GM10847 (cell line): Measurements from ENCODE around the gene WDR20.

Experiments
- POLR2A ChIP-seq: IDR thresholded peaks from 2 replicates; pipeline ENCODE4 v1.6.1; 2011; ENCODE audit not compliant: insufficient read length; ENCODE audit errors: extremely low read depth

The WDR20 gene

DNA sequence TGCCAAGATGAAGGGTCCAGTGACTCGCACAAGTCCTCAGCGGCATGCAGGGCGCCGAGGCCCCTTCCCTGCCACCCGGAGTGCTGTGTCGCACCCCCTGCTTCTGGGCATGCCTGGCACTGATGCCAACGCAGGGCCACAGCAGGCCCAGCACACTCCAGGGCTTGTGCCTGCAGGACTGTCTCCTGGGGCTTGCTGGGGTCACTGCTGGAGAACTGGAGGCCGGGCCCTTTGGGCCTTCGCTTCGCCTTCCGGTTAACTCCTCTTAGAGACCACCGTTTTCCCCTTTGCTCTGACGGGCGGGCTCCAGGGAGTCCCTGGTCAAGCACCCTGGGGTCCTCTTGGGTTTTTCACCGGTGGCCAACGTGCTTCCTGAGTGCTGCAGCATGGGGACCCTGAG, 79.6 kb downstream of the WDR20 start:
- no peak for TF ChIP-seq POLR2A

DNA sequence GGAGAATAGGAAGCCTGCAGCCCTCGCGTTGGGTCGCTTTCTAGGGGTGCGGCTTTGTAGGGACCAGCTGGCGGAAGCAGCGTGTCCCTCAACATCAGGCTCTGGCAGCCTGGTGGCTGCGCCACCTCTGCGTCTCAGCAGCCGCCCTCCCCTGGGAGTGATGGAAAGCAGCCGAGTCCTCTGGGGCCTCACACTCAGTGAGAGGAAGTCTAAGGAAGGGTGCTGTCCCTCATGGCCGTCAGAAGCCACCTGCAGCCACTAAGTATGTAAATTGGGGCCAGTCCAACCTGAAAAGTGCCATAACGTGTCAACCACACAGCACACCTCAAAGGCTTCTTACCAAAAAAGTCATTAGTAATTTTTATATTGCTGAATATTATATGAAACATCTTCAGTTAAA, 80.3 kb downstream of the WDR20 start:
- TF ChIP-seq POLR2A = no peak

DNA sequence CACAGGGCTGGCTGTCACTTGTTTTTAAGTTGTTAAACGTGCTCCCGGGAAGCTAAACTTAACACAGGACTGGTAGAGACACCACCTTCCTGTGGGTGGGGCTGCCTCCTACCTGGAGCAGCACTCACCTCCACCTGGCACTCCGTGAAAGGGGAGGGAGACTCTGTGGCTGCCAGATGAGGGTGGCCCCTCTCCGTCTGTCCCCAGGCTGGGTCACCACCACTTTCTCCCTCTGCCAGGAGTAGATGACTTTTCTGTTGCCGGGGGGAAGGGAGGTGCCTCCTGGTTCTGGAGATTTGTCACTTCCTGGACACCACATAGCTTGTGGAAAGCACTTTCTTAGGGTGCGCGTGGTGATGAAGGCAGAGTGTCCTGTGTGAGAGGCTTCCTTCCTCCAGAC, 81.3 kb downstream of the WDR20 start:
- no peak for TF ChIP-seq POLR2A

DNA sequence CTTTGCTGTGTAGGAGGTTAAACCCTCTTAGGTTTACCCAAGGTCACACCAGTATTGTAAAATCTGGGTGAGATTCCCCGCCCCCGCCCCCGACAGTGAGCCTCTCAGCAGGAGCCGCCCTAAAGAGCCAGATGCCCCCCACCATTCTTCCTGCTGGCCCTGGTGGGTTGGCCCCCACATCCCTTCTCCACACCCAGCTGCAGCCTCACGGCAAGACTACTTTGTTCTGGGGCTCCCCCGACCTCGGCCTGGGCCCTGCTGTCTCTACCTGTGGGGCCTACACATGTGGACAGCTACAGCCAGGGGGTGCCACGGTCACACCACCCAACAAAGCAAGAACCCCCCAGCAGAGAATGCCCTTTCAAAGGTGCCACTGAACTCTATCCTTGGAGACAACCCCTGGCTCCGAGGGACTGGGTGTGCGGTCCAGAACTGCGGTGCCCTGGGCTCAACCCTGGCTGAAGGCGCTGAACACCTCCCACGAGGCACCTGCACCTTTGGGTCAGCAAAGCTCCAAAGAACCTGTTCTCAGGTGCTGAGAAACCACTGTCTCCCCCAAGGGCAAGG, 82.4 kb downstream of the WDR20 start:
- TF ChIP-seq POLR2A = no peak

DNA sequence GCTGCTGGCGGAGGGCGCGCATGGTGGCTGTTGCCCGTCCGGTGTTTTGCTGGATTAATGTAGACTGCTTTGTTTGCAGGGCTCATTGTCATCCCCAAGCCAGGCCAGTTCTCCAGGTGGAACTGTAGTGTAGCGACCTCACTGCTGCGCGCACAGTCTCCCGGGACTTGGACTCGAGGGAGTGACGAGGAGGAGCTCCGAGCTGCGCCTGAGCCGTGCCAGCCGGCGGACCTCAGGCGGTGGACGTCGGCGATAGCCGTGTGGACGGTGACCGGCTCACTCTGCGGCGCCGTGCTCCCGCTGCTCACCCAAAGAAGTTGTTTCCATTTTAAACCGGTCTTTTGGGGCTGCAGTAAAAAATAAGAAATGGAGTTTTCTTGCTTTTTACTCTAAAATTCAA, 83.1 kb downstream of the WDR20 start:
- TF ChIP-seq POLR2A = no peak

DNA sequence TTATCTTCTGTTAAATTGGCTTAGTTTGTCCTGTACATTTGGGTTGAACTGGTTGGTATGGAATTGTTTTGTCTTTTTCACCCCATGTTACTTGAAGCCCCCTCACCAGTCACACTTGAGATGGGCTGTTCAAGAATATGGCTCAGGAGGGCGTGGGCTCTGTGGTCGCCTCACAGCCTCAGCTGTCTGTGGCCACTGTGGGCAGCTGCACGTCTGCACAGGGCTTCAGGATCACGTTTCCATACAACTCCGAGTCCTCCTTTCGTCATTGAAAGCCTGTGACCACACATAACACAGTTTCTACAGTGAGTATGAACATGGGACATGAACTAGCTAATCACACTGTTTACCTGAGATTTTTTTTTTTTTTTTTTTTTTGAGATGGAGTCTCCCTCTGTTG, 84.0 kb downstream of the WDR20 start:
- no peak for TF ChIP-seq POLR2A

DNA sequence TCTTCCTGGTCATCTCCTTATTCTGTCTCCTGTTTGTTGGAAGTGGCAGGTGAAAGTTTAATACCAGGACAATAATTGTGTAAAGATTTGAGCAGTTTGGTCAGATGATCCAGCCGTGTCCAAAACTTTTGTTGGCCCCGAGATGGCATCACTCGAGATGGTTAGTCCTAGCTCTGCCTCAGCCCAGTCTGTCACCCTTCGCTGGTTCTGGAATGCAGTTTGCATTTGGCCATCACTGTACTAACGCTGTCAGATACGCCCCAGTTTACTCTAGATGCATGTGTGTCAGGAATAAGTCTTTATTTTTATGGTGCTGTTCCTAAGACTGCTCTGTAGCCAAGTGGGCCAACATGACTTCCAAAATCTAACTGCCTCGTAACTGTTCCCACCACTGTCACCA, 85.7 kb downstream of the WDR20 start:
- TF ChIP-seq POLR2A = no peak

DNA sequence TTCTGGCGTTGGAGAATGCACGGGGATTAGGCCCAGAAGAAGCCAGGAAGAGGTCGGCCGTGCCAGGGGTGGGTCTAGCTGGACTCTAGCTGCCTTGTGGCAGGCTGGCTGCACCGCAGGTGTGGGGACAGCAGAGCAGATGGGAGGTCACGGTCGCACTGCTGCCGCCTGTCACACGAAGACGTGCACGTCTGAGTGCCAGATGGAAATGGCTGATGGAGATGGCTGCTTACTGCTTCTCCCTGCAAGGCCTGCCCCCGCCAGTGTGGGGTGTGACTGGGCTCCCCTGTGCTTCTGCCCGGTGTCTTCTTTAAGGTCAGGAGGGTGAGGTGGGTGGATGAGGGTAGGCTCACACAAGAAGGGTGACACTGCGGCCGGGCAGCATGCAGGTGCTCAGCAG, 86.2 kb downstream of the WDR20 start:
- TF ChIP-seq POLR2A = no peak

DNA sequence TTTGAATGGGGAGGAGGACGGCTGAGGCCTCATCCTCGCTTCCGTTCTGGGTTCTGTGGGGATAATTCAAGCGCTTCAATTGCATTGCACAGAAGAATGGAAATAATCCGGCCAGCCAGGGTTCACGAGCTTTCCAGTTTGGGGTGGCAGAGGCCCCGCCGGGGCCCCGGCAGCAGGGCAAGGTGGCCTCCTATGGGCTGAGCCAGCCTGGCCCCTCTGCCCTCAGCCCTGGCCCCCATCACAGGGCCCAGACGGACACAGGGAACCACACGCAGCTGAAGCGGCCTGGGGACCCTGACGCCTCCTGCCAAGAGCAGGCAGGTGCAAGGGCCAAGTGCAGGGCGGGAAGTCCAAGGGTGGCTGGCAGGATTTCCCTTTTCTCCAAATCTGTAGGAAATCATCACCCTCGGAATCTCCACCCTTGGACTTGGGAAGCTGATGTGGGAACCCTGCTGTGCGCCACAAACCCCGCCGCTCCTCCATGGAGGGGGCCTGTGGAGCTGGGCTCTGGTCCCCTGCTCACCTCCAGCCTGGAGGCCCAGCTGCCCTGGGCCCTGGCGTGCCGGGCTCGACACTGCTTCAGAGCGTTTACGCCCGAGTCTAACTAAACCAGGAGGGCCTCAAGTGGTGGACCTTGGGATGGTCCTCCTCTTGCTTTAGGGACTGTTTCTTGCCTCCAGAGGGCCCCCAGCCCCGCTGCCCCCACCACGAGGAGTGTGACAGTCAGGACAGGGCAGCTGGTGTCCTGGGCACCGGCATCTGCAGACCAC, 86.8 kb downstream of the WDR20 start:
- TF ChIP-seq POLR2A = no peak

DNA sequence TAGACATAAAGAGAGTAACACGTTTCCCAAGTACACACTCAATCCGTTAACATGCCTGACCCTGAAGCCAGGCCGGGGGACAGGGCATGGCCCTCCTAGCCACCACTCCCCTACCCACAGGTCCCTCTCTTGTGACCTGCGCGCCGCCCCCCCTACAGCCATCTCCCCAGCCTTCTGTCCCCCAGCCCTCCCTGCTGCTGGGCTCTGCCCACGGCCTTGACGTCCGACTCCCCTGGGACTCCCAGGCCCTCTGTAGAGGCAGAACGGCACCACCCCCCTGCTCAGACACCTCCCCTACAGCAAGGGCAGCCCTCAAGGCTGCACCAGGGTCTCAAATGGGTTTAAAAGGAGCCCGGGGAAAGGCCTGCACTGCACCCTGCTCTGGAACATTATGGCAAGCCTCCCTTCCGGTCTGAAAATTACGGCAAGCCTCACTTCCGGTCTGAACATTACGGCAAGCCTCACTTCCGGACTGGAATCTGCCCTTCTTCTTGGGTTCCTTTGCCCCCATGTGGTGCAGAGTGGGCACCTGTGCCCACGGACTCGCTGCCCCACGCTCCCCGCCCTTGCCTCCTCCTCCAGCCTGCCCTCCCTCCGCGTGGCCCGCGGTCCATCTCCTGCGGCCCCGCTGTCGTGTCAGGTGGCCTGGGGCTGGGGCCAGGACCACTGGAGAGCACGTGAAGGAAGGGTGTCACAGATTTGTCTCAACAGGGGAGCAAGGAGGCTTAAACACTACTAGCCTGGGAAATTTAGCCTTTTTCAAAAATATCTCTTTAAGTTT, 87.7 kb downstream of the WDR20 start:
- TF ChIP-seq POLR2A = no peak

DNA sequence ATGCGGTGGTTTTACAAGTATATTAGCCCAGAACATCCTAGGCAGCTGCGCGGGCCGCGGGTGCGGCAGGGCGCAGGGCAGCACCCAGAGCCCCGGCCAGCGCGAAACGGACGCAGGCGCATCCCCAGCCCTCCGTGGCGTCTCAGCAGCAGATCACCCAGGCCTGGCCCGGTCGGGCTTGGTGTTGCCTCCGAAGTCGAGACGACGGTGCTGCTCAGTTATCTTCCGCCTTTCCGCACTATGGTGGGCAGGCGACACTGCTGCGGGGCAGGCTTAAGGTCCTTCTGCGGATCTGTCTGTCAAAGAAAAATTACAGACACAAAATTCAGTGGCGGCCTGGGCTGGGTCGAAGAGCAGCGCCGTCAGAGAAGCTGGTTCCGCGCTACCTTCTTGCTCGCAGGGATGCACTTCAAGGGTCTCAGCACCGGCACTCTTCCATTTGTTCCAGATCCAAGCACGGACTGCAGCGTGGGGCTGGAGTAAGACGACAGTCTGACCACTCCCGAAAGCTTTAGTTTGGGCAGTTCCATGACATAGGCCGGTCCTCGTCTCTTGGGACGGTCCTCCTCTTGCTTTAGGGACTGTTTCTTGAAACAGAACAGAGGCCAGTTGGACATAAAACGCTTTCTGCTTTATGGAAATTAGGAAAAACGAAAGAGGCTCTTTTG, 89.5 kb downstream of the WDR20 start:
- TF ChIP-seq POLR2A = no peak

DNA sequence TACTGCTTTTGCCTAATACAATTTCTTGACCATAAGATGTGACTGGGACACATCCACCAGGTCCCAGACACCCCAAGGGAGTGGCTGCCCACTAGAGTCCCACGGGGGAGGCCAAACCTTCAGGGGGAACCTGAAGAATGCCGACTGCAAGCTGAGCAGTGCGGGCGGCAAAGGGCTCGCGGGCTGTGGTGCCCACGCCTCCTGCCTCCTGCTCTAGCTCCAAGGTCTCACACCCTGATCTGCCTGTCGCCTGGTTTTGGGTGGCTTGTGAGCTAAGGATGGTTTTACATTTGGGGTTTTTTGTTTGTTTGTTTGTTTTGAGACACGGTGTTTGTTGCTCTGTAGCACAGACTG, 90.0 kb downstream of the WDR20 start:
- TF ChIP-seq POLR2A = no peak

DNA sequence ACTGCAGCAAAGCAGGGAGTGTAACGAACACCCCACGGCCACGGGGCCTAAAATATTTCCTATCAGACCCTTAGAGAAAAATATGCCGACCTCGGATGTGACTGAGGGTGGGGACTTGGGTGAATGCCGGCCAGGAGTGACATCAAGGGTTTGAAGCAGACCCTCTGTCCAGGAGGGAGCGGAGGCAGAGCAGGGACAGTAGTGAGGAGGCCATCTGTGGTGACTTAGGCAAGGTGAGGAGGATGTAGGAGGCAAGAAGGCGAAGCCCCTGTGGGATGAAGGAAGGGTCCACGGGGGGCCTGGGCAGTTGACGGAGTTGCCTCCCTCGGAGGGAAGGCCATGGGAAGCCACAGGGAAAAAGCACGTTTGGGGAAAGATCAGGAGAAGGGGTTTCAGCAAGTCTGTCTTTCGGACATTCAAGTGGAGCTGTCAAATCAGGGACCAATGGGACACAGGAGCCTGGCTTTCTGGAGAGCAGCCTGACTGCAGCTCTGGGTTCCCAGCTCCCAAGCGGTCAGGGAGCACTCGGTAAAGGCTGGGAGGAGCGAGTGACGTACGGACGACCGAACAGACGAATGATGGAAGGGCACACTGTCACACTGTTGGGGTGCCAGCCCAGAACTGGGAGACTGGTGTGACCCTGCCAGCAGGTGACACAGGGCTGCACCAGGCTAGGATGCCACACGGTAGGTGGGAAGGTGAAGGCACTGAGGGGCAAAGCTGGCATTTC, 90.9 kb downstream of the WDR20 start:
- TF ChIP-seq POLR2A = no peak

DNA sequence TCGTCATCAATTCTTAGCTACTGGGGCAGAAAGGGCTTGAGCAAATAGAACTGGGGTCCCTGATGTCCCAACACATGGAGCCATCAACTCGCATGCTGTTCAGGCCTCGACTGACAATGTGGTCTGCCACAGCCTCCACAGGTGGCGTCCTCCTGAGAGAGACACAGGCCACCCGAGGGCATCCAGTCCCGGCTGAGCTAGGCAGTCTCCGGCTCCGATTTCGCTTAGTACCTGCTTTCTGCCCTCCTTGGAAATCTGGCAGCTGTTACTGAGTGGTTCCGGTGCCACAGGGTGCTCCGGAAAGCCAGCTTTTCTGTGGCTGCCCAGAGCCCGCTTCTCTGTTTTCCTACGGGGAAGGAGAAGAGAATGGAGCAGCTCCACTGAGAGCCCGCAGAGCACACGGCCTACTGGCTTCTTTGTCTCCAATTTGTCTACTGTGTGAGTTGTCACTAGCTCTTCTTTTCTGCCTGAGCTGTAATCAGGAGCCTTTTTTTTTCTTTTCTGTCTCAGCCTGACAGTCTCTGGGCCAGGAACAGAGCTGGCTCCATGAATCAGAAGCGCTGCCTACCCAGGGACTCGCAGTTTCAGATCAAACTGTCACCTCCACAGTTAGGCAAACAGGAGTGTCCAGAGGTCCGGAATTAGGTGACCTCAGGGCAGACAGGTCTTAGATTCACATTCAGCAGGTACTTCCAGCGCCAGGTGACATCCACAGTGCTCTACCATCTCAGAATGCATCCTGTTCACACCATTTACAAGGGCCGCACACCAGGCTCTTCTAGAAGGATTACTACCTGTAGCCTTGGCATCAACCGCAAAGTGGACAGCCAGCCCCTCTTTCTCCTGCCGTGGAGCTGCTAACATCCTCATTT, 92.0 kb downstream of the WDR20 start:
- no peak for TF ChIP-seq POLR2A
